A549 (cell line): Measurements from ENCODE around the gene RANBP3.

Experiments used
- CHD4 ChIP-seq: fragments of 200-600 bp; sonication (generic); IDR thresholded peaks from 2 replicates; pipeline ENCODE4 v1.6.1; 2016; ENCODE audit warnings: antibody characterized with exemption, mild to moderate bottlenecking, borderline replicate concordance
- KDM5A ChIP-seq: fragments of 200-600 bp; sonication (generic); IDR thresholded peaks from 2 replicates; pipeline ENCODE4 v1.6.1; 2016; ENCODE audit warnings: antibody characterized with exemption, mild to moderate bottlenecking
- MYC ChIP-seq: IDR thresholded peaks from 2 replicates; pipeline ENCODE4 v1.6.1; 2012; ENCODE audit warnings: mild to moderate bottlenecking, inconsistent platforms, low read length, improper control_type of control experiment, borderline replicate concordance
- POLR2AphosphoS2 ChIP-seq: conservative IDR thresholded peaks from 2 replicates; pipeline ENCODE4 v1.6.1; 2012; ENCODE audit warnings: low read length, improper control_type of control experiment, inconsistent platforms
- RNF2 ChIP-seq: fragments of 200-600 bp; sonication (generic); IDR thresholded peaks from 2 replicates; pipeline ENCODE4 v1.6.1; 2016; ENCODE audit warnings: low read depth, mild to moderate bottlenecking, antibody characterized with exemption, moderate library complexity, borderline replicate concordance
- TF ChIP-seq, protein P1 (sequence below): fragments of >200 bp; sonication (Bioruptor Twin); formaldehyde crosslinking; IDR thresholded peaks from 3 replicates; pipeline ENCODE4 v1.5.1; 2016
- TF ChIP-seq, protein P2 (sequence below): IDR thresholded peaks from 2 replicates; pipeline ENCODE4 v1.6.1; 2012
- TF ChIP-seq, protein P3 (sequence below): fragments of 450-650 bp; IDR thresholded peaks from 2 replicates; pipeline ENCODE4 v1.6.1; 2014; ENCODE audit warnings: antibody characterized with exemption

DNA sequence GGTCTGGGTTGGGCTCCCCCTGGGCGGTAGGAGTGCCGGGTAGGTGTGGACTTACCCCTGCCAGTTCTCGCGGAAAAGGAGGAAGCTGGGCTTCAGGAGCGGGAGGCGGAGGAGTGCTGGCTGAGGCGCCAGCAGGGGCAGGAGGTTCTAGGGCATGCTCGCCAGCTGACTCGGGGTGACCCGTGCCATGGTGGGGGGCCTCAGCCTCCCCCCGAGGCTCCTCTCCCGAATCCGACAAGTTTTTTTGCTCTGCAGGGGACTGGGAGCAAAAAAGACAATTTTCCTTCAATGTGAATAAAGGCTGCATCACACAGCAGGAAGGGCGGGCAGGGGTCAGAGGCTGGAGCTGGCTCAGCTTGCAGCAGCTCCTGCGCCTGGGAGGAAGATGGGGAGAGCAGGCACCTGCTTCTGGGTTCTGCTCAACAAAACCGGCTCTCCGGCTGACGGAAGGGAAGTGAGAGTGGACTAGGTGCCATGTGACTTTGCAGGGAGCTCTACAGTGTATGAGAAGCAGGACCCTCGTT, 26.5 kb downstream of the RANBP3 start:
- TF ChIP-seq, protein P1, sequence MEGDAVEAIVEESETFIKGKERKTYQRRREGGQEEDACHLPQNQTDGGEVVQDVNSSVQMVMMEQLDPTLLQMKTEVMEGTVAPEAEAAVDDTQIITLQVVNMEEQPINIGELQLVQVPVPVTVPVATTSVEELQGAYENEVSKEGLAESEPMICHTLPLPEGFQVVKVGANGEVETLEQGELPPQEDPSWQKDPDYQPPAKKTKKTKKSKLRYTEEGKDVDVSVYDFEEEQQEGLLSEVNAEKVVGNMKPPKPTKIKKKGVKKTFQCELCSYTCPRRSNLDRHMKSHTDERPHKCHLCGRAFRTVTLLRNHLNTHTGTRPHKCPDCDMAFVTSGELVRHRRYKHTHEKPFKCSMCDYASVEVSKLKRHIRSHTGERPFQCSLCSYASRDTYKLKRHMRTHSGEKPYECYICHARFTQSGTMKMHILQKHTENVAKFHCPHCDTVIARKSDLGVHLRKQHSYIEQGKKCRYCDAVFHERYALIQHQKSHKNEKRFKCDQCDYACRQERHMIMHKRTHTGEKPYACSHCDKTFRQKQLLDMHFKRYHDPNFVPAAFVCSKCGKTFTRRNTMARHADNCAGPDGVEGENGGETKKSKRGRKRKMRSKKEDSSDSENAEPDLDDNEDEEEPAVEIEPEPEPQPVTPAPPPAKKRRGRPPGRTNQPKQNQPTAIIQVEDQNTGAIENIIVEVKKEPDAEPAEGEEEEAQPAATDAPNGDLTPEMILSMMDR = no peak
- TF ChIP-seq, protein P2, sequence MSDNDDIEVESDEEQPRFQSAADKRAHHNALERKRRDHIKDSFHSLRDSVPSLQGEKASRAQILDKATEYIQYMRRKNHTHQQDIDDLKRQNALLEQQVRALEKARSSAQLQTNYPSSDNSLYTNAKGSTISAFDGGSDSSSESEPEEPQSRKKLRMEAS = no peak
- TF ChIP-seq KDM5A = no peak
- TF ChIP-seq, protein P3, sequence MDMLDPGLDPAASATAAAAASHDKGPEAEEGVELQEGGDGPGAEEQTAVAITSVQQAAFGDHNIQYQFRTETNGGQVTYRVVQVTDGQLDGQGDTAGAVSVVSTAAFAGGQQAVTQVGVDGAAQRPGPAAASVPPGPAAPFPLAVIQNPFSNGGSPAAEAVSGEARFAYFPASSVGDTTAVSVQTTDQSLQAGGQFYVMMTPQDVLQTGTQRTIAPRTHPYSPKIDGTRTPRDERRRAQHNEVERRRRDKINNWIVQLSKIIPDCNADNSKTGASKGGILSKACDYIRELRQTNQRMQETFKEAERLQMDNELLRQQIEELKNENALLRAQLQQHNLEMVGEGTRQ = no peak
- TF ChIP-seq MYC = no peak
- TF ChIP-seq POLR2AphosphoS2 = no peak
- TF ChIP-seq RNF2 = no peak
- no peak for TF ChIP-seq CHD4
